GM18508 (cell line): ENCODE measurements around the gene PHLPP1.

Source experiments
- ATAC-seq: cut with Tn5 transposase; IDR thresholded peaks from one replicate; pipeline ENCODE4 v1.9.1; 2021; ENCODE audit warnings: moderate number of reproducible peaks; ENCODE audit not compliant: insufficient read depth, unreplicated experiment

Gene PHLPP1

GRCh38 chr18:63028380-63028779 lies 313.0 kb downstream of the PHLPP1 start:
- no peak for ATAC-seq
